AG09319 (cell line): Measurements from ENCODE around the gene PSME1.

Source experiments
- DNase-seq: peaks from one replicate; pipeline ENCODE4 v3.0.0-alpha.2; 2010; ENCODE audit warnings: low read depth; ENCODE audit errors: extremely low read depth
- TF ChIP-seq, protein P1 (sequence below): IDR thresholded peaks from 2 replicates; pipeline ENCODE4 v1.5.1; 2011; ENCODE audit warnings: low read depth, mild to moderate bottlenecking, inconsistent platforms, low read length, moderate library complexity

Gene PSME1

DNA sequence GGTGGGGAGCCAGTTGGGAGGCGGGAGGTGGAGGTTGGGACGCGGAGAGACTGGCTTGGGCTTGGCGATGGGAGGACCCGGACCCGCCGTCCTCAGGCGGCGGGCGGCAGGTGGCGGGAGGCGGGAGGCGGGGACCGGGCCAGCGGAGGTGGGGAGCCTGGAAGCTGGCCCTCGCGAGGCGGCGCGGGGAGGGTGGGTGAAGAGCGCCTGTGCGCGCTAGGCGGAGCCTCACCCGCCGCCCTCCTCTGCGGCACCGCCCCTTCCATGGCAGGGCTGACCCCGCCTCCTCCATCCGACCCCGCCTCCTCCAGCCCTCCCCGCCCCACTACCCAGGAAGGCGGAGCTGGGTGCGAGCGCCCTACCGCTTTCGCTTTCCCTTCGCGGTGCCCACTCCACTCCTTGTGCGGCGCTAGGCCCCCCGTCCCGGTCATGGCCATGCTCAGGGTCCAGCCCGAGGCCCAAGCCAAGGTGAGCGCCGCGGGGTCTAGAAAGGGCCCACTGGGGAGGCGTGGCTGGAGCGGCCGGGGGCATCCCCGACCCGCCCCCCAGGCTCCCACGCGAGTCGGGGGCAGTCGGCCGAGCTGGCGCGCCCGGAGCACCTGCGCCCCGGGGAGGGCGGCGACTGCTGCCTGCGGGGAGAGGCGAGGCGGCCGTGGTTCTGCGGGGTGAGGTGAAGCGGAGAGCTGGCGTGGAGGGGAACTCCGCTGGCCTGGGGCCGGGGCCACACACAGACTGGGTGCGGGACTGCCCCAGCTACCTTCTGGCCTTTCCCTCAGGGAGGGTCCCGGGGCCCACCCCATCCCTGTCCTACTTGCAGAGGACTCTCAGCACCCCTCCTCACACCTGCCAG, at the start of gene PSME1:
PSME1 (plus strand) TSS at position 361 of the 850 bp plus-strand sequence; CDS start at position 430, 69 bp downstream.
- TF ChIP-seq, protein P1, sequence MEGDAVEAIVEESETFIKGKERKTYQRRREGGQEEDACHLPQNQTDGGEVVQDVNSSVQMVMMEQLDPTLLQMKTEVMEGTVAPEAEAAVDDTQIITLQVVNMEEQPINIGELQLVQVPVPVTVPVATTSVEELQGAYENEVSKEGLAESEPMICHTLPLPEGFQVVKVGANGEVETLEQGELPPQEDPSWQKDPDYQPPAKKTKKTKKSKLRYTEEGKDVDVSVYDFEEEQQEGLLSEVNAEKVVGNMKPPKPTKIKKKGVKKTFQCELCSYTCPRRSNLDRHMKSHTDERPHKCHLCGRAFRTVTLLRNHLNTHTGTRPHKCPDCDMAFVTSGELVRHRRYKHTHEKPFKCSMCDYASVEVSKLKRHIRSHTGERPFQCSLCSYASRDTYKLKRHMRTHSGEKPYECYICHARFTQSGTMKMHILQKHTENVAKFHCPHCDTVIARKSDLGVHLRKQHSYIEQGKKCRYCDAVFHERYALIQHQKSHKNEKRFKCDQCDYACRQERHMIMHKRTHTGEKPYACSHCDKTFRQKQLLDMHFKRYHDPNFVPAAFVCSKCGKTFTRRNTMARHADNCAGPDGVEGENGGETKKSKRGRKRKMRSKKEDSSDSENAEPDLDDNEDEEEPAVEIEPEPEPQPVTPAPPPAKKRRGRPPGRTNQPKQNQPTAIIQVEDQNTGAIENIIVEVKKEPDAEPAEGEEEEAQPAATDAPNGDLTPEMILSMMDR = no peak
- DNase-seq = peak; percentile 63

DNA sequence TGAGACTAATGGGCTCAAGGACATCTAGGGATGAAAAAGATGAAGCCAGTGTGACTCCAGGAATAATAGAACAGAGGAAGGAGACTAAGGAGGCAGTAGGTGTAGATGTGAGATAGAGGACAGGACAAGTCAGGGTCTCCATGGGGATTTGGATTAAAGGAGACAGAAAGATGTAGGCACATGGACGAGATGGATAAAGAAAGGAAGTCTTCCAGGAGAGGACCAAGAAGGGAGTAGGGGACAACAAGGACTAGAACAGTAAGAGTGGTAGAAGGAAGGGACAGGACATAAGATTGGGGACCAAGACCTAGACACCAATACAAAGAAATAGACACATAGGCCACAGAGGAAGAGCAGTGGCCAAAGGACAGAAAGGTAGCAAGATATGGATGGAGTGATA, 49.0 kb upstream of the PSME1 start:
- DNase-seq = no peak
- TF ChIP-seq, protein P1 = no peak

DNA sequence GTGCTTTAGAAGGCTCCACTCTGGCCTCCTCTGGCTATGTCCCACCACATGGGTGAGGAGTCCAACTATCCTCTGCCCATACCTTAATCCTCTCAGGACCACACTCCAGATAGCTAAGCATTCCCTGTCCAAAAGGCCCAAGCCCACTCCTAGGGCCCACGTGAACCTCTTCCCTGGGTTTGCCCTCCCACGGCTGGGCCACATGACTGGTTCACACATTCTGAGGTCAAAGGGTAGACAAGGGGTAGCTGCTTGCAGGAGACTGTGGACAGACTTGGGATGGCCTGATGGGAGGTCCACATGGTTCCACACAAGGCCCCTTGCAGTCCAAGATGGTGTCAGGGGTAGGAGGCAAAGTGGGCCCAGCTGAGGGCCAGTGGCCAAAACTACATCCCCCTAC, 47.9 kb upstream of the PSME1 start:
- TF ChIP-seq, protein P1 = no peak
- DNase-seq = no peak

DNA sequence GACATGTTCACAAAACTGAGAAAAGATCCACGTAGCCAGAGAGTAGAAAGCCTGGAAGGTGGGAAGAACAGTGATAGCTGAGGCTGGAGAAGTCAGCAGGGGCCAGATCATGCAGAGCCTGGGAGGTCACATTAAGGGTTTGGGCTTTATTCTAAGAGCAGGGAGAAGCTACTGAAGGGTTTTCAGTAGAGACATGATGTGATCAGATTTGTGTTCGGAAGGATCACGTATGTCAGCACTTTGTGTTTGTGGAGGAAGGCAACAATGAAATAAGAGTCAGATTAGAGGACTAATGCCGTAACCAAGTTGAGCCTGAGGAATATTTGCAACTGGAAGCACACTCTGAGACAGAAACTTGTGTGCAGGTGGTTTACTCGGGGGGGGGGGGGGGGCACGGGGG, 46.1 kb upstream of the PSME1 start:
- TF ChIP-seq, protein P1 = no peak
- no peak for DNase-seq

DNA sequence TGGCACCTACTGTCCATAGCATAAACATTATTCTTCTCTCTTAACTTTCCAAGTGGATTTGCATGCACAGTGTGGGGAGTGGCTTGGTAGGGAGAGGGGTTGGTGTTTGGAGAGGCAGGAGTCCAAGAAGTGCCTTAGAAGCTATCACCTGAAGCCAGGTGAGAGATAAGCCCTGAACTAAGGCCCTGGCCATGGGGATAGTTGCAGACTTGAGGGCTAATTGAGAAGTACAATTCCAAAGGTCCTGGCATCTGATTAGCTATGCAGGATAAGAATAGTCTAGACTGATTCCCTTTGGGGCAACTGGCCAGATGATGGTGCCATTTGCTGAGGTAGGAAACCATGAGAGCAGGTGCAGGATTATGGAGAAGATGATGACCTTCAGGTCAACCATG, 43.9 kb upstream of the PSME1 start:
- DNase-seq = no peak
- TF ChIP-seq, protein P1 = no peak

DNA sequence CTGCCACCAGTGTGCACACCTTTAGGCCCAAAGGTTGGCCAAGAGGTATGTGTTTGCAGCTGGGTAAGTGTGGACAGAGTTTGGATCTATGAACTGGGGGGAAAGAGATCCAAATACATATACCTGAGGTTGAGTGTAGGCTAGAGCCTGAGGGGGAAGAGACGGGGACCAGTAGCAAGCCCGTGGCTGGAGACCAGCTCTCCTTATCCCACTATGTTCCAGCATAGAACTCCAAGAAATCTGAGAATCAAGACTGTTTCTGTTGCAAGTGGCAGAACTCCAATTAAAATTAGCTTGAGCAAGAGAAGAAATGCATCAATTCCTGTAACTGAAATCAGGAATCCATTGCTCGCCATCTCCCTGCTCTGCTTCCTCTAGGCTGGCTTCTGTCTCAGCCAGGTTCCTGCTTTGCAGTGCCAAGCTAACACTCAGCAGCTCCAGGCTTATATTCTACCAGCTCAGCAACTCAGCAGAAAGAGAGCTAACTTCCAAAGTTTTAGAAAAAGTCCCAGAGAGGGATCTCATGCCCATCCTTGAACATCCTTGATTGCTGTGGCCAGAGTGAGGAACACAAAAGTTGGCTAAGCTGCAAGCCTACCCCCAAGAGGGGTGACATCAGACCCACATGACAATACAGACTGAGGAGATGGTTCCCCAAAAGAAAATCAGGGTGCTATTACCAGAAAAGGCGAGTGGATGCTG, 43.3 kb upstream of the PSME1 start:
- TF ChIP-seq, protein P1 = no peak
- DNase-seq = no peak

DNA sequence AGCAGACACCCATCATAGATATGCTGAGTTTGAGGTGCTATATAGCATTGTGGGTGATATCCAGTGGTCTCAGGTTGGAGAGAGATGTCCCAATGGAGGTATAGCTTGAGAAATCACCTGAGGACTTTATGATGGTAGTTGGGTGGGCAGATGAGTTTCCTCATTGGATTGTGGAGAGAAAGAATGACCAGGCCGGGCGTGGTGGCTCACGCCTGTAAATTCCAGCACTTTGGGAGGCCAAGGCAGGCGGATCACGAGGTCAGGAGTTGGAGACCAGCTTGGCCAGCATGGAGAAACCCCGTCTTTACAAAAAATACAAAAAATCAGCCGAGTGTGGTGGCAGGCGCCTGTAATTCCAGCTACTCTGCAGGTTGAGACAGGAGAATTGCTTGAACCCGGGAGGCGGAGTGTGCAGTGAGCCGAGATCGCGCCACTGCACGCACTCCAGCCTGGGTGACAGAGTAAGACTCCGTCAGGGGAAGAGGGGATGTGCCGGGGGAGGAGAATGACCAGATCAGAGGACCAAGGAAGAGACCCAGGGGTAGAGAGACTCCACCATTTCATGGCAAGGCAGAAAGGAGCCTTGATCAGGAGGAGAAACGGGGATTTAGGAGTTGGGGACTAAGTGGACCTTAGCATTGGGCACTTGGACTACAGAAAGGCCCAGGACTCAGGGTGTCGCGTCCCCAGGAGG, 42.6 kb upstream of the PSME1 start:
- DNase-seq = no peak
- TF ChIP-seq, protein P1 = no peak
